HG03520 (cell line): ENCODE results near the gene AMPH.
A peak's percentile ranks its signal among the peaks of the same experiment; 100 is the strongest.
"Not testable (repeated sequence)": the region's sequence is repeated elsewhere in the genome, so short reads cannot be mapped to it uniquely, and the experiment has no call there.

Experiments
- ATAC-seq: cut with Tn5 transposase; IDR thresholded peaks from one replicate; pipeline ENCODE4 v1.9.1; 2021; ENCODE audit warnings: mild to moderate bottlenecking, moderate library complexity; ENCODE audit not compliant: unreplicated experiment

AMPH gene

DNA sequence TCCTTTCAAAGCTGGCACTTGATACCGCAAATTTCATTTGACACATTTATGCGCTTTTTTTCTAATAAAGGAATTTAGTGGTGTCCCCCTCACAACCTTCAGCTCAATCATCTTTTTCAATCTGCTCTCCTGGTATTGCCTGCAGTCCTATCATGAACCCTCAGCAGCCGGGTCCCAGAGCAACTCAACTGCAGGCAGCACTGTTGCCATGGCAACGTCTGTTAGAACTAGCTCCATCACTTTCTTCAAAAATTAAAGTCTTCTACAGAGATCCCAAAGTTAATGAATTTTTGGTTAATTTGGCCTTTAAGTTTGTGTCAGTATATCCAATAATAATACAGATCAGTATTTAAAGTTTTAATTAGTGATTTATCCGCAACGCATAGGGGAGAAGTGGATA lies 221.6 kb downstream of the AMPH start:
- ATAC-seq = no peak

DNA sequence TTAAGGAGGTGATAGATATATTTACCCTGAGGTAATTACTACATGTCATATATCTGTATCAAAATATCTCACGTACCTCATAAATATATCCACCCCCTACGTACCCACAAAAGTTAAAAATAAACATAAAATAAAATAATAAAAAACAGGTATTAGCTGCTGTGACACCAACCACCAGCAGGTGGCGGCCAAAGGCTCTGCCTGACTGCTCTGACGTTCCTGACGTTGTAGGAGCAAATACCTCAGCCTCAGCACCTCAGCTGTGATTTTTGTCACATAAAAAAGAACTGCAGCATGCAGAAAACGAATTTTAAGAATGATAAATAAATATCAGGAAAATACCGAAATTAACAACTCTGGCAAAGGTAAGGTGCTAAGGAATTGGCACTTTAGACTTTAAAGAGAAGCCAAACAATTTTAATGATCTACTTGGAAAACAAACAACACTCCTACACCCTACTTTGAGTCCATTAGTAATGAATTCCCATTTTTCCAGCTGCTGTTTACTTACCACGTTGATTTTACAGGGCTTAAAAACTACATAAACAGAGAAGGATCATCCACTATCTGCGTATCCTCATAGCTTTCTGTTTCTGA lies 232.3 kb downstream of the AMPH start:
- ATAC-seq = peak; percentile 47

DNA sequence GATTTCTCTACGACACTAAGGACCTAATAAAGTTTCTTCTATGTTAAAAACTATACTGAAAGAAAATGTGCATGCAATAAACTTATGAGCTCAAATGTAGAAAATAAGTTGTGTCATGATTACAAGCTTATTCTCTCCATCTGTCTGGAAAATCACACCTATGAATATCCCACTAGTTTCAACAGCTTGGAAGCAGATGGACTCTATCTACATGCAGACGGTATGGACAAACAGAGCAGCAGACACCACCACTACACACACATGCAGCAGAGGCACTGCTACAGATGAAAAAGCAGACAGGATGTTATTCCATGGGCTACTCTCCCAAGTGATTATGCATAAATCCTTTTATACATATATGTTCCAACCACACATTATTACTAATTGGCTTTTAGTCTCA lies 234.3 kb downstream of the AMPH start:
- no peak for ATAC-seq

DNA sequence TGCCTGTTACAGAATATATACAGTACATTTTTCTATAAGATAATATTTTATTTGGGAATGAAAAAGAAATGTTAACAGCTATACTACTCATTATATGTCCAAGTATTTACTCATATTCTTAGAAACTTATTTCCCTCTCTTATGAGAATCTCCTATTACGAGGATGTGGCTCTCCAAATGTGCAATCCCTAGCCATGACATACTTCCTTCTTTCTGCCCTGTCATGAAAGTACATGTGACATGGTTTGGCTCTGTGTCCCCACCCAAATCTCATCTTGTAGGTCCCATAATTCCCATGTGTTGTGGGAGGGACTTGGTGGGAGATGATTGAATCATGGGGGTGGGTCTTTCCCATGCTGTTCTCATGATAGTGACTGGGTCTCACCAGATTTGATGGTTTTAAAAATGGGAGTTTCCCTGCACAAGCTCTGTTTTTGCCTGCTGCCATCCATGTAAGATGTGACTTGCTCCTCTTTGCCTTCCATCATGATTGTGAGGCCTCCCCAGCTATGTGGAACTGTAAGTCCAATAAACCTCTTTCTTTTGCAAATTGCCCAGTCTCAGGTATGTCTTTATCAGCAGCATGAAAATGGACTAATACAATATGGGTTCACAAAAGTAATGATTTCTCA lies 235.1 kb downstream of the AMPH start:
- ATAC-seq = not testable (repeated sequence)

DNA sequence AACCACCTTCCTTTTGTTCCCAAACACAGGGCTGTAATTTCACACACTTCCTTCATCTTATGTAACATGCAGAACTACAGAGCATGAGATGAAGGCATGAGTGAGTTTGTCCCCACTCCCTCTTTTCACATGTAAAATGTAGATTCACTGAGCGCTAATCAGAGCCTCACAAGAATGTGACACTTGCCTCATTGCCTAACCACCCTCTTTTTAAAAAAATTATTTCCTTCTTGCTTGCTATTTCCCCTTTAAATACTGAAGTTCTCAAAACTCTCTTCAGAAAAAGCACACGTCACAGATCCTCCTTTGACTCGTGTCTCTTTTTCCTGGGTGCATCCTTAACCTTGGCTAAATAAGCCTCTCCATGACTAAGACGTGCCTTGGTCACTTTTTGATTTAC lies 236.5 kb downstream of the AMPH start:
- ATAC-seq = no peak

DNA sequence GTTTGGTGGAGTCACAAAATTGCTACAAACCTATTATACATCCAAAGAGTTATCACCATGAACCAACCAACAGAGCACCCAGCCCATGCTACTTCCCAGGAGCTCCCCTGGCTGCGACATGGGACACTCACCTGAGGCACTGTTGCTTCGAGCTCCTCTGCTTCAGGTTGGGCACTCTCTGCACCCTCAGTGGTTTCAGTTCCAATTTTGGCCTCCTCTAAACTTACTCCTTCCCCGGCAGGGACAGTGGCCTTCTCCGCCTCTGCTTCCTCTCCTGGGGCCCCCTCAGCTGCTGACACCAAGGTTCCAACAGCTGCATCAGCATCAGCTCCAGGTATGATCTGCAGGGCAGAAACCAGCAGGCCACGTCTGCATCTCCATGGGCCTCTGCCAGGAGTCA lies 237.3 kb downstream of the AMPH start:
- ATAC-seq = no peak

DNA sequence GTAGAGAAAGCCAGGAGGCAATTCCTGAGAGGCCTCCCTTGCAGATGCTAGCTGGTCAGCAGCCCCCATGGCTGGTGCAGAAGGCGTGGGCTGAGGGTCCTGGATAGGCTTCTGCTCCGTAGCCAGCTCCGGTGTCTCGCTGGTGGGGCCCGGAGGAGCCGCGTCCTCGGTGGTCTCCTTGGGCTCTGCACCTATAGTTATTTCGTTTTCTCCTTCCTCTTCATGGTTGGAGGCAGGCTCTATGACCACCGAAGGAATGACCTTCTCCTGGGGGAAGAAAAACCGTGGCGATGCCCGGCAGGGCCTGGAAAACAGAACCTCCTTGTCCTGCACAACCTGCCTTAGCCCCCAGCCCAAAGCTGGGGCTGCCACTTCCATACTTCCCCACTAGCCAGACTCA lies 239.4 kb downstream of the AMPH start:
- ATAC-seq = no peak

DNA sequence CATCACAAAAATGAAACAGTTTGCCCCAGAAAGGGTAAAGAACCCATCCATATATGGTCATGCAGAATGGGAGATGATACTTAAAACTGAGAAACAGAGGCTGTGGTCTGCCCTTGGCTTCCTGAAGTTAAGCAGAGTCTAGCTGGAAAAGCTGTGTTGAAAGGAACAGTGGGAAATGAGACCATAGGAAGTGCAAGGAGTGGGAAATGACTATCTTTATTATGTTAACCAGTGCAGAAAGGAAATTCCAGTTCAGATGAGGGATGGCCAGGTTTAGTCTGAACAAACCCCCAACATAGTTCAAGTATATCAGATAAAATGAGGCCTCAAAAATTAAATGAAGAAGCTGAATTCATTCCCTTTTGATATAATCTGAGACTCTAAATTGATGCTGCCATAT lies 245.5 kb downstream of the AMPH start:
- ATAC-seq = no peak

DNA sequence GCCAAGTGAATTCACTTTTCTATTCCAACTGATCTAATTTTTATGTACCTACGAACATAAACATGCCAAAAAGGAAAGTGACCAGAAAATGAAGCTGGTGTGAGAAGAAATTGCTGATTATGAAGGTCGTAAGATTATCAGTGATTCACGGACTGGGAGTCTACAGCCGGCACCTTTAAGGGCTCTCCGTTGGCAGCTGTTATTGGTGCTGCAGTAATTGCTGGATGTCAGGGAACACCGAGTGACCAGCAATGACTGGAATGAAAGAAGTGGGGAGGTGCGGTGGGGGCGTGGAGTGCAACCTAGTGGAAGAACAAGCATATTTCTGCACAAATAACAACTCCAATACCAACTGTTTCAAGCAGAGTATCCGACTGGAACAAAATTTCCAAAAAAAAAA lies 247.9 kb downstream of the AMPH start:
- ATAC-seq = no peak

DNA sequence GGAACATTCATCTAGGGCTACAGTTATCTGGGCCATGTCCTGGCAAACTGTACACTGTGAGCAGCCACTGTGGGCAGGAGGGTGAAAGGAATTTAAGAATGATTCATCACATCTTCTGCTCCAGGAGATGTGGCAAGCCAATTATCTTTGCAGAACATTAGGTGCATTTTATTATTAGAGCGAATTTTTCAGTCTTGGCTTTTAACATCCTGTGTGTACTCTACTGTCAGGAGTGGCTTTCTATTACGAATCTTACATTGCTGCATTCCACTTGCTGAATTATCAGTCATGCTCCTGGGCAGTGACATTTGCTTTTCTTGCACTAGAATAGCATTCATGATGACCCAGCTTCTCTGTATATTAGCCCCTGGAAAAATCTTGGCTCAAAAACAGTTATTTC lies 248.5 kb downstream of the AMPH start:
- no peak for ATAC-seq

DNA sequence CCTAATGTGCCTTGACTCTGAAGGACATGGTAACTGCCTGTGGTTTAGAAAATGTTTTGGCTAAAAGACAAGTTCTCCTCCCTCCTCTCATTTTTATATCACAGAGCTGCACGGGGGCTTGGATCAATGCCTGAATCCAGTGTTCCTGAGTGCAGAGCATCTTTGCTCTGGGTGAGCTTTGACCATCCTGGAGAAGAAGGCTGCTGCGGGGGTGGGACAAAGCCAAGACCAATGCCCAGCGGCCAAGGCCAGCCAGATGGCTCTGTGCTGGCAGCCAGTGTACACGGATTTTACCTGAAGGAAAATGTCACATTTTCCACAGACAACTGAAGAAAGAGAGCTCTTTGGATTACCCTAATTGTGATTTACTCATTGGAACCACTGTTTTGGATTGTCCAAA lies 255.7 kb downstream of the AMPH start:
- ATAC-seq = no peak

DNA sequence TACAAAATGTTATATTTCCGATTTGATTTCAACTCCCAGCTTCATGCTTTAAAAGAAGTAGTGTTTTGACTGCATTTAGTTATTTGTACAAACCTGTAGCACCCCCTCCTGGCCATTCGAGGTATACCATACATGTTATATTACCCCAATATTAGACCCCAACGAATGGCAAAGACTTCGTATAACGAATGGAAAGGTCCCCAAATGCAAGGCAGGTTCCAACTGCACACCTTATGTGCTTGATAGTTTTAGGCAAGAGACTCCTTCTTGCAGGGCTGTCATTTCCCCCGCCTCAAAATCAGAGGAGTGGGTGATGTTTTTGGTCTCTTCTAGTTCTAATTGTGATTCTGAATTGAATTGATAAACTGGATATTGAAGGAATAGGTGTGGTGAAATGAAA lies 256.7 kb downstream of the AMPH start:
- peak; percentile 52 for ATAC-seq

DNA sequence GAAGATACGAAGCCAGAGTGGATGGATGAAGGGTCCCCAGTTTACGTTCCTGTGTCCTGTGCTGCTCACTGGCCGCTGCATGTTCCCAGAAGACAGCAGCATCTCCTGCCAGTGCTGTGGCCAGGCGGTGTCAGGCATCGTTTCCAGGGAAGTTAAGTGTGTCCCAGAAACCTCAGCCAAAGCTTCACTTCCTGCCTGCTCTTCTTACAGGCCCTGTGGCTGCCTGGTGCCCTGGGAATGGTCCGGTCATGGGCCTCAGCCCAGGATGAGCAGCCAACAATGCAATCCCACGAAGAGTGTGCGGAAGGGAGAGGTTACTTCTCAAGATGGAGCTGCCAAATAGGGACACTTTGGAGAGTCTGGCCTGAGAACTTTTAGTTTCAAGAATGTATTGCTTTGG lies 258.0 kb downstream of the AMPH start:
- ATAC-seq = no peak

DNA sequence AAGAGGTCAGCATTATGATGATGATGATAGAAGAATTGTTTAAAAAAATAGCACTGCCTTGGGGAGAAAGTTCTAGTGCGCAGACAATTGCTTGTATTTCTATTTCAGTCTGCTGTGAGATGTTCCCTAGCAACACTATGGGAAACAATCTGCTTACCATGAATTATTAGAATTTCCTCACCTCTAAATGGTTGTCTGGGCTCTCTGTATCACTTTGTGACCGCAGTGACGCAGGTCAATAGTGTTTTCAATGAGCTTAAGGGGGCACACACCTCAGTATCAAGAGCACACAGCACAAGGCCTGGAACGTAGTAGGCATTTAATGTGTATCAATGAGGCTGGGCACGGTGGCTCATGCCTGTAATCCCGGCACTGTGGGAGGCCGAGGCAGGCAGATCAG lies 258.9 kb downstream of the AMPH start:
- ATAC-seq = no peak

DNA sequence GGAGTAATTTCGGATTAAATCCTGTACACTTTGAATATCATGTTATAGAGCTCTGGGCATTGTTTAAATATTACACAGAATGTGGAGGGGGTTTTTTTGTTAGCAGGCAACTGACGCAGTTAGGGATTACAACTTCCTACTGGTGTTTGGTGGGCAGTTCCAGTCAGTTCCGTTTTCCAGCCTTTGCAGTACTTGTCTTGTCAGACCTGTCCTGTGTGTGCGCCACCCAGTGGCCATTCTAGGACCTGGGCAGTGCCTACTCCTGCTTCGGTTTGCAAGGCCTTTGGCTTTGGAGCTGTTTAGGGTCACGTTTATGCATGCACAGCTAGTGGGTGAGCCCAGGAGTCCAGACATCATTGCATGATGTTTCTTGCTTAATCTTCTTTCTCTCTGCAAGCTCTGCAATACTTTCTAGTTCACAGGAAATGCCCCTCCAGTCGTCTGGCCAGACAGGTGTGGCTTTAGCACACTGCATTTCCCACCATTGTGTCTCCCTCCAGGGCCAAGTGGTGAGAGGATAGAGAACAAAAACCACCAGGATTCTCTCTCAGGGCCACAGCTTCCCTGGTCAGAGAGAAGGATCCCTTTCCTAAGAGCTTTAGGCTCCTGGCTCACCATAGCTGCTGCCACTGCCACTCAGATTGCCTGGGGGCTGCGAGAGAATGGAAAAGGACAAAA lies 261.2 kb downstream of the AMPH start:
- ATAC-seq = peak; percentile 74

DNA sequence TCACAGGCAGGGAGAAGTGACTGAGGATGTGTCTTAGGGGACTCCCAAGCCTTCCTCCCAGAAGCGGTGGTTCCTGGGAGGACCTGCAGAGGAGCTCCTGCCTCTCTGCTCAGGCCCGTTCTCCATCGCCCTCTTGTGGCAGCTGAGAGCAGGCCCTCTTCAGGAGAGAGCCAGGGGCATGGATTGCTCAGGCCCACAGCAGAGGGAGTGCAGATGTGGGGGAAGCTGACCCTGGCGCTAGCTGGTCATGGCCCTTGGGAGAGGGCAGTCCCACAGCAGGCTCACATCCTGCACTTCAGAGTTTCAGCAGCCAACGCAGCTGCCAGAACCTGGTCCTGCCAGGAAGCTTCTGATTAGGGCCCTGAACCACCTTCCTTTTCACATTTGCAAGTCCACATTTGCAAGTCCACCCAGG lies 263.0 kb downstream of the AMPH start:
- ATAC-seq = peak; percentile 44

DNA sequence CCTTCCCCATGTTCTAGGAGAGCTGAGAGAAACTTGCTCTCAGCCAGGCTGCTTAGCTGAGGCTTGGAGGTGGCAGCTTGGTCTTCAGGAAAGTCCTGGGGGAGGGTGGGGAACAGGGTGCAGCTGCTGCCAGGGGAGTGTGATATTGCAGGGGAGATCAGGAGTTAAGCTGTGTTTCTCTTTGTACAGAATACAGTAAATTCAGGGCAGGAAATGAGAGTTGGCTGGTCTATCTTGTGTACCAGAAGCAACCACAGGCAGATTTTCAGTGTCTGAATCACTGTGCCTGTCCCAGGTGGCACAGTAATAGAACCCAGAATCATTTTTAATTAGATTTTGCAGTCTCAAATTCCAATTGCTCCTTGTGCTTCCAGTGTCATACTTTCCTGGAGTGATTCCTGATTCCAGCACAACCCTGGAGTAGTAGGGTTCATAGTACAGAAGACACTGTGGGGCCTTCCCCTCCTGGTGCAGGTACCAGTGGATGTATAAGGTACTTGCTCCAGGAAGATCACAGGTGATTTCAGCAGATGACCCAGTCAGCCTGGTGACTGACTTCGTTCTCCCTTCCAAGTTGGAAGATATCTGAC lies 263.8 kb downstream of the AMPH start:
- ATAC-seq = peak; percentile 45

DNA sequence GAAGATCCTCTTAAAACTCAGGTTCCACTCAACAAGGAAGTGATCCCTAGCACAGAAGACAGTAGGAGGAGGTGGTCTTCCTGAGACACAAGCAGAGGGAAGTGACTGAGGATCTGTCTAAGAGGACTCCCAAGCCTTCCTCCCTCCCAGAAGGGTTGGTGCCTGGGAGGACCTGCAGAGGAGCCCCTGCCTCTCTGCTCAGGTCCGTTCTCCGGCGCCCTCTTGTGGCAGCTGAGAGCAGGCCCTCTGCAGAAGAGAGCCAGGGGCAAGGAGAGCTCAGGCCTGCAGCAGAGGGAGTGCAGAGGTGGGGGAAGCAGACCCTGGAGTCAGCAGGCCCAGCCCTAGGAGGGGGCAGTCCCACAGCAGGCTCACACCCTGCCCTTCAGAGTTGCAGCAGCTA lies 267.8 kb downstream of the AMPH start:
- not testable (repeated sequence) for ATAC-seq

DNA sequence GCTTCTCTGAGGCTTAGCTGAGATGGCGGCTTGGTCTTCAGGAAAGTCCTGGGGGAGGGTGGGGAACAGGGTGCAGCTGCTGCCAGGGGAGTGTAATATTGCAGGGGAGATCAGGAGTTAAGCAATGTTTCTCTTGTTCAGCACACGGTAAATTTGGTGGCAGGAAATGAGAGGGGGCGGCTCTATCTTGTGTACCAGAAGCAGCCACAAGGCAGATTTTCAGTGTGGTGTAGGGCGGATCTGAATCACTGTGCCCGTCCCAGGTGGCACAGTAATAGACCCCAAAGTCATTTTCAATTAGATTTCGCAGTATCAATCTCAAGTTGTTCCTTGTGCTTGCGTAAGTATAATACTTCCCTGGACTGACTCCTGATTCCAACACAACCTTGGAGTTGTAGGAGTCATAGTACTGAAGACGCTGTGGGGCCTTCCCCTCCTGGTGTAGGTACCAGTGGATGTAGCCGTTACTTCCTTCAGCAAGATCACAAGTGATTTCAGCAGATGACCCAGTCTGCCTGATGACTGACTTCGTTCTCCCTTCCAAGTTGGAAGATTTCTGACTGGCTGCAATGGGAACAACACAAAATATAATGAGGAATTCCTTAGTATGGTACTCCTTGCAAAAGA lies 268.4 kb downstream of the AMPH start:
- ATAC-seq = peak; percentile 34

DNA sequence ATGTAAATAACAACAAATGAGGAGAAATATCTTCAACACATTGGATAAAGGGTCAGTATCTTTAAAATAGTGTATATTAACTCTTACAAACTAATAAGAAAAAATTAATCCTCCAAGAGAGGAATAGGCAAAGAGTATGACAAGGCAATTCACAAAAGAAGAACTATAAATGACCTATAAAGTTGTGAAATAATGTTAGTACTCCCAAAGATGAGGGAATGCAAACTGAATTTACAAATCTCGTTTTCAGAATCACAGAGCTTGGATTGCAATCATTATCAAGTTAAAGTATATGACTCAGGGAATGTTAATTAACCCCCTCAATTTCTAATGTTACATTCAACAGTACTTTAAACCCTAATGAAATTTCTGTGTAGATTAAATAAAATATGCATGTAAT lies 270.4 kb downstream of the AMPH start:
- ATAC-seq = no peak

DNA sequence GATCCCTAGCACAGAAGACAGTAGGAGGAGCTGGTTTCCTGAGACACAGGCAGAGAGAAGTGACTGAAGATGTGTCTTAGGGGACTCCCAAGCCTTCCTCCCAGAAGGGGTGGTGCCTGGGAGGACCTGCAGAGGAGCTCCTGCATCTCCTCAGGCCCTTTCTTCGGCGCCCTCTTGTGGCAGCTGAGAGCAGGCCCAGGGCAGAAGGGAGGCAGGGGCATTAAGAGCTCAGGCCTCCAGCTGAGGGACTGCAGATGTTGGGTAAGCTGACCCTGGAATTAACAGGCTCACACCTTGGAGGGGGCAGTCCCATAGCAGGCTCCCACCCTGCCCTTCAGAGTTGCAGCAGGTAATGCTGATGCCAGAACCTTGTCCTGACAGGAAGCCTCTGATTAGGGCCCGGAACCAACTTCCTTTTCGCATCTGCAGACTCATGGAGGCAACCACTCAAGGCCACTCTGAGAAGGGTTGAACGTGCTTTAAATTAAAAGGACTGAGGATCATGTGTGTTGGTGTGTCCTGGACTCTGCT lies 272.0 kb downstream of the AMPH start:
- ATAC-seq = peak; percentile 83
